ENCODE measurements around the gene PDIA5.

Gene PDIA5

DNA sequence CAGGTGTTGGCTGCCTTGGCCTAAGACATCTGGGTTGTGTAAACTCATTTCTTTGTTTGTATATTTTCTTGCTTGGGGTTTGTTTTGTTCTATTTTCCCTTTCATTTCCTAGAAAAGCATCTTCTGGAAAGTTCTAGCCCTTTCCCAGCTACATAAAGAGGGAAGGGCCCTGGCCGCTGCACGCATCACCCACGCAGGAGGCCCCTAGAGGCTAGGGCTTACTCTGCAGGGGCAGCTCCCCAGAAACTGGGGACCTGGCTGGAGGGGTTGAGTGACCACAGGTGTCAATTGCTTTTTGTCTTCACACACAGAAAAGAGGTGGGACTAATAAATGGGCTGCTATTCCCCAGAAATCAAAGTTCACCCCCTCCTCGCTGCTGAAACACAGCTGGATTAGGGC lies 52.6 kb downstream of the PDIA5 start:
- ATAC-seq = no peak
- DNase-seq = no peak

GRCh38 chr3:123119802-123120201 lies 53.0 kb downstream of the PDIA5 start:
- ATAC-seq (no peak), DNase-seq (no peak)

DNA sequence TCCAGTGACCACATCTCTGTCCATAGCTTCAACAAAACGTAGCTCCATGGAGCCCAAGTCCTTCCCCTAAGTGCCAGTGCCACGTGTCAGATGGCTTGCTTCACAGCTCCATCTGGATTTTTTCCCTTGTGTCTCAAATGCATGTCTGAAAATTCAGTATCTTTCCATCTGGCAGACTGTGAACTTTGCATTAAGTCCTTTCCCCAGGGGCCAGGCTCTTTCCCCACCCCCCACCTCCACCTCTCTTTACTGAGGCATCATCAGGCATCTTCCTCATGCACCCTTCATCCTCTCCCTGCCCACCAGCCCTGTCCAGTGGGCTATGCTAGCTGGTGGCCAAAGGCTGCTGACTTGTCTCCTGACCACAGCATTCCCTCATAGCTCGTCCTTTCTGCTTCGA lies 53.7 kb downstream of the PDIA5 start:
- DNase-seq (no peak), ATAC-seq (no peak)

DNA sequence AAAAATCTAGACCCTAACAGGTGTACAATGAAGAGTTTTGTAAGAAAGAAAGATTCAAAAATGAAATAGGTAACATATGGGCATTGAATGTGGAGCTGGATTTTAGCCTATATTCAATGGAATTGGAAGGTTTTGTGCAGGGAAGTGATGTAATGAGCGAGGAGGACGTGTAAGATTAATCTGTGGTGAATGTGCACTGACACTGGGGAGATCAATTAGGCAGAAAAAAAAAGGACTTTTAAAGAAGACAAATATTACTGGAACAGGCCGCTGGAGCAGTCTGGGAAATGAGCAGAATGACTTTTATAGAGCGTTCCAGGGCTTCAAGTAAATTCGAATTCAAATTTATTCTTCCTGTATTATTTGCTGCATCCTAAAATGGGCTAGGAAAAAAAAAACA lies 55.2 kb downstream of the PDIA5 start:
- DNase-seq = no peak
- no peak for ATAC-seq

DNA sequence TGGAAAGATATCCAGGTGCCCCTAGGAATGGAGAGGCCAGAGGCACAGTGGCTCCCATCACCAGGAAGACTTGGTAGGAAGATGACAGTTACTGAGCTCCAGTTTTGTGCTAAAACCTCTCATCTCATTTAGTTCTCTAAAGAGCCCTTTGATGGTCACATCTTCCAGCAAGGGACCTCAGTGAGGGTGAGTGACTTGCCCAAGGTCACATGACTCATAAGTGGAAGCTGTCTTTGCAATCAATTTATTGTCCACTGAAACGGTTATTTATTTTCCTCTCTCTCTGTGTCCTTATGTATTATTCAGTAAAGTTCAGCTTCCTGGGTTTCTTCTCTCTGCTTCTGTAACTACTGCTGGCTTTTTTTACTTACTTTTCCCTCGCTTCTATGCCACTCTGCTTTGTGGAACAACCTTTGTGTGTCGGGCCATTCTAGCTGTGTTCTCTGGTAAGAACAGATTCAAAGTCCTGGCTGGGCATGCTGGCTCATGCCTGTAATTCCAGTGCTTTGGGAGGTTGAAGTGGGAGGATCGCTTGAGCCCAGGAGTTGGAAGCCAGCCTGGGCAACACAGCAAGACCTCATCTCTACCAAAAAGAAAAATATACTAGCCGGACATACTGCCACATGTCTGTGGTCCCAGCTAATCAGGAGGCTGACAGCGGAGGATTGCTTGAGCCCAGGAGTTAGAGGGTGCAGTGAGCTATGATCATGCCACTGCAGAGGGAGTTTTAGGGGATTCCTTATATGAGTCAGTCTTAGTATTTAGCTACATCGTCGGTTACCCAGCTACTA lies 55.9 kb downstream of the PDIA5 start:
- DNase-seq = no peak
- no peak for ATAC-seq

DNA sequence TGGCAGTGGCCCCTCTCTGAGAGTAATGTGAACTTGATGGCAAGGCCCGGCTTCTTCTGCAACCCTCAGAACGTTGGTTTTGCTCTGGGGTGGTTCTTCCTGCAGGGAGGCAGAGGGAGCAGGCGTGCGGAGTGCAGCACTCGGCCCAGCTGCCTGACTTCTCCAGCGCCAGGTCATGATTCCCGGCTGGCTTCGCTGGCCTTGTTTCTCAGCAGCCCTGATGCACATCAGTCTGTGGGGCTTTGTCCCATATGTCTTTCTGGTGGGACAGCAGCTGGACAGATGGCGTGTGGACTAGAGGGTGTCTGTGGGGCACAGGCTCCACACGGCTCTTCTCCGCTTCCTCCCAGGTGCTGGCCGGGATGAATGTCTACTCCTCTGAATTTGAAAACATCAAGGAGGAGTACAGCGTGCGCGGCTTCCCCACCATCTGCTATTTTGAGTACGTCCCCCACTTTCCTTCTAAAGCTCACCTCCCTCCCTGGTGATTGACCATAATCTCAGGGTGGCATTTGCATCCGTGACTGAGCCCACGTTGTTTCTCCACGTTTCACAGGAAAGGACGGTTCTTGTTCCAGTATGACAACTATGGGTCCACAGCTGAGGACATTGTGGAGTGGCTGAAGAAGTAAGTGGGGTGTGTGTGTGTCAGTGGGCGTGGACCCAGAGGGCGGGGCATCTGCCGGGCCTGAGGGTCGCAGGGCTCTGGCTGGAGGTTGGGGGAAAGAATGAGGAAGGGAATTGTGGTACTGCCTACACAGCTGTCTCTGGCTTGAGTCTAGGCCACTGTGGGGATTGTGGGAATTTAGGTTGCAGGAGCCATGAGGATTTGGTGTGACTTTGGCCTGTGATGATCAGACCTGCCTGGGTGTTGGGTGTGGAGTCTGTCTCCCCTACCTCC lies 57.1 kb downstream of the PDIA5 start:
- ATAC-seq = no peak
- no peak for DNase-seq

DNA sequence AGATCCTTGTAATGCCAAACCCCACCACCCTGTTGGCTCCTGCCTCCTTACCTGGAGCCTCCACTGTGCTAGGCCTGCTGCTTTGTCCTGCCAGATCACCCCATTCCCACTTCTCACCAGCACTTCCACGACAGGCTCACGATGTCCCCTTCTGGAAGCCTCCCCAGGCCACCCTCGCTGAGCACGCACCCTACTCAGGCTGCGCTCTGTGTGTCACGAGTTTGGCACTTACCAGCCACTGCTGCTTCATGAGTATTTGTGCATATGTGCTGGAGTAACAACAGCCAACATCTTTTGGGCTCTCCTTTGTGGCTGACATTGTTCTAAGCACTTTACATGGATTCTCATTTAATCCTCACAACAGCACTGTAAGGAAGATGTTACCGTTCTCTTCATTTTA lies 58.1 kb downstream of the PDIA5 start:
- DNase-seq (no peak), ATAC-seq (no peak)

- no peak for ATAC-seq
- DNase-seq = no peak
These were observed 59.2 kb downstream of the PDIA5 start for GRCh38 chr3:123126031-123126430.

GRCh38 chr3:123126653-123127052 lies 59.8 kb downstream of the PDIA5 start:
- no peak for ATAC-seq
- no peak for DNase-seq

- ATAC-seq (no peak), DNase-seq (no peak)
These were observed 62.3 kb downstream of the PDIA5 start for GRCh38 chr3:123129092-123129491.

GRCh38 chr3:123129532-123129931 lies 62.7 kb downstream of the PDIA5 start:
- DNase-seq = no peak
- no peak for ATAC-seq

GRCh38 chr3:123130079-123130750 lies 63.4 kb downstream of the PDIA5 start:
- DNase-seq (no peak), ATAC-seq (peak; percentile 19)

GRCh38 chr3:123134671-123135070 lies 67.8 kb downstream of the PDIA5 start:
- ATAC-seq (no peak), DNase-seq (no peak)

DNA sequence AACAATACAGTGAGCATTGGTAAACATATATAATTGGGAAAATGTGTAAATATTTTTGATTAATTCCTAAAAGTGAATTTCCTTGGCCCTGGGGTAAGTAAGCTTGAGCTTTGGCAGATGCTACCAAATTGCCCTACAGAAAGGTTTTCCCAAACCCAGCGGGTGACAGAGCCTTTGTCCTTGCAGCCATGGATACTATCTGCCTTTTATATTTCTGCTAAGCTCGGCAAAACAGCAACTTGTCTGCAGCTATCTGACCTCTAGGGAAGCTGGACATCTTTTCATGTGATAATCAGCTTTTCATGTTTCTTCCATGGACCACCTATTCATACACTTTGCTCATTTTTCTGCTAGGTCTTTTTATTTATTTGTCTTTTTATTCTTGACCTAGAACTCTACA lies 70.2 kb downstream of the PDIA5 start:
- no peak for DNase-seq
- ATAC-seq = no peak

DNA sequence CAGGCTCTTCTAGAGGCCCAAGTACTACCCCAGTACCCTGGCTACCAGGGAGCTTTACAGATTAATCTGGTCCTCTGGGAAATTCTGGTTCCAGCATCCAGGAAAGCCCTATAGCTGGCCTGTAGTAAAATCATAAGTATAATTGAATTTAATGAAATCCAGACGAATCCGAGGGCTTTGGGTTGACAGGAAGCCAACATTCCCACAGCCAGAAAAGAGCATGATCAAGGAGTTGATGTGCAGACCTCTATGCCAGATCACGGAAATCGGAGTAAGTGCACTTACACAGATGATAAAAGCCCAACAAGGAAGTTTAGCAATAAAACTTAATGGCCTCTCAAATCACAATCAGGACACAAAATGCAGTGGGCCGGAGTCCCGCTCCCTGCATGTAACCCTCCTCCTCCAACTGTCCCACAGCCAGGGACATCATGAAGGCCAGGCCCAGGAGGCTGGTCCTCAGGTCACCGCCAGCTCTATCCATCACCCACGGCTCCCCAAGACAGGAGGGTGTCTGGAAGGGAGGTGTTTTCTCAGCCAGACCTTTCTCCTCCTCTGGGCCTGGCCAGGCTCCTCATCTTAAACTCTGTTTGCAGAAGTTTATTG lies 72.1 kb downstream of the PDIA5 start:
- DNase-seq = no peak
- ATAC-seq = no peak

GRCh38 chr3:123139522-123139921 lies 72.7 kb downstream of the PDIA5 start:
- ATAC-seq (no peak), DNase-seq (no peak)

DNA sequence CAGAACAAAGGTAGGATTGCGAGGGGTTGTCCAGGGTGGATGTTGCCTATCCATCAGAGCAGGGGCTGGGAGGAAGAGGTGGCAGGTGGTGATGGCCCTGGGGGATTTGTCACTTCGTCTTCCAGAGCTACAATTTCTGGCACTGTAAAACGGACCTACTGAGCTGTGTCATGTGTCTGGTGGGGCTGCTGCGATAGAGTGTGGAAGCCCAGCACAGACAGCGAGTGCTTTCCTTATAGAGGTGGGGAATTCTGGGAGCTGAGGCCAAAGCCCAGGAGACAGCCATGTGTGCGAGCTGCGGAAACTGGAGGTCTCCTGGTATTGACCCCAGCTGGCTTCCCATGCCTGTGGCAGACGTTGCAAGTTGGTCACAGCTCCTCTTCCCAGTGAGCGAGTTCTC lies 73.7 kb downstream of the PDIA5 start:
- ATAC-seq = no peak
- no peak for DNase-seq

DNA sequence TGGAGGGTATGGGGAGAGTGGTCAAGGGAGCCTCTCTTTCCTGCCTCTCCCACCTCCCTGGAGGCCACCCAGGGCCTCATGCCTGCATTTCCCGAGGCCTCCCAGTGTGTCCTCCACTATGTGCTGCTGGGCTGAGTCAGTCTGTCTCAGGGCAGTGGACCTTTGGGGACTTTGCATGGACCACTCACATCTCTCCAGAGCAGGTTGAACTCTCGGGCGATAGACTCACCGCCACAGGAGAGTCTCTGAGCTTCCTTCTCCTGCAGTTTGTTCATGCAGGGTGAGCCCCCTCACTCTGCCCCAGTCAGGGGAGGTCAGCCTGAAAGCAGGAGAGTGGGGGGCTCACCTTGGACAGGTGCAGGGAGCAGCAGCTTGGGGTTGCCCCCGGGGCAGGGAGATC lies 74.5 kb downstream of the PDIA5 start:
- ATAC-seq (no peak), DNase-seq (no peak)

DNA sequence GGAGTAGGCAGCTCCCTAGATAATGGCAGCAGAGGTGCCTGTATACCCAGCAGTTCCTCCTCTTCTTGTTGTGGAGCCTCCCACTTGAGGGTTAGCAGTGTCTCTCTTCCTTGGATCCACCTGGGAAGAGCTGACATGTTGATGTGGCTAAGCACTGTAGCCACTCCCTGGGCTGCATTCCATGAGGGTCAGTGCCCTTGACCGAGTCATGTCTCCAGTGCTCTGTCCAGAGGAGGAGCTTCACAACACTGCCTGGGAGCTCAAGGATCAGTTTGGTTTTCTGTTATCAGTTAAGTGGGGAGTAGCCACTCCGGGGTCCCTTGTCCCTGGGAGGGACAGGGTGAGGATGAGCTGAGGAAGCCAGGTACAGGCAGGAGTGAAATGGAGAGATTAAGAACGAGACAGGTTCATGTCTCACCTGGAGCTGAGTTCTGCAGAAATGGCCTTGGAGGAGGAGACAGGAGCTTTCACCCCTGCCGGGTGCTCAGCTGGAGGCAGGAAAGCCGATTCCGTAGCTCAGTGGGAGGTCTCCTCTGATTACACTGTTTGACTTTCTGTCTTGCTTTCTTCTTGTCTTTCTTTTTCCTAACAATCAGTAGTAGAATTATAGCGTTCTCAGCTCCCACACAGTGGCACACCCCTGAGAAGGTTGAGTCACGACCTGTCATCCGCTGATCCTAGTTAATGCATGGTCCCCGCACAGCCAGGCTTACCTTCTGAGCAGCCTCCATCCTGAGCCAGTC lies 77.0 kb downstream of the PDIA5 start:
- no peak for ATAC-seq
- no peak for DNase-seq

DNA sequence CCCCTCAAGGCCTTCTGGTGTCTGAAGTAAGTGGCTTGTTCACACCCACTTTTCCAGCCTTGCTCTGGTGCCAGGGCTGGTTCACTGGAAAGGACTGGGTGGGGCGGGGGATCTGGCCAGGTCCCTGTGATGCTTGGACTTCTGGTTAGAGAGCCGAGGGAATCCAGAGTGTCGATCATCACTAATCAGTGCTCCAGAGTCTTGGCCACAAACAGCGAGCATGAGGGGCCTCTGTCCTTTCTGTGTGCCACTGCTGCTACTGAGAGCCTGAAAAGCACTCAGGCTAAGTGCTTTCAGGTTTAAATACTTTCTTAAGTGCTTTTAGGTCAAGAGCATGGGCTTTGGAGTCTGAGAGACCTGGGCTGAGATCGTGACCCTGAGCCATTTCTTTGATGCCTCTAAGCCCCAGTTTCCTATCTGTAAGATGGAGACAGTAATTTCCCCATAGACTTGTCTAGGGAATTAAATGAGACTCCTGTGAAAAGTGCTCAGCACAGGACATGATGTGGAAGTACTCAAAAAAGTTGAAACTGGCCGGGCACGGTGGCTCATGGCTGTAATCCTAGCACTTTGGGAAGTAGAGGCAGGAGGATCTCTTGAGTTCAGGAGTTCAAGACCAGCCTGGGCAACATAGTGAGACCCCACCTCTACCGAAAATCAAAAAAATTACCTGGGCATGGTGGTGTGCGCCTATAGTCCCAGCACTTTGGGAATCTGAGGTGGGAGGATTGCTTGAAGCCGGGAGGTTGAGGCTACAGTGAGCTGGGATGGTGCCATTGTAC lies 81.1 kb downstream of the PDIA5 start:
- no peak for DNase-seq
- ATAC-seq = no peak

DNA sequence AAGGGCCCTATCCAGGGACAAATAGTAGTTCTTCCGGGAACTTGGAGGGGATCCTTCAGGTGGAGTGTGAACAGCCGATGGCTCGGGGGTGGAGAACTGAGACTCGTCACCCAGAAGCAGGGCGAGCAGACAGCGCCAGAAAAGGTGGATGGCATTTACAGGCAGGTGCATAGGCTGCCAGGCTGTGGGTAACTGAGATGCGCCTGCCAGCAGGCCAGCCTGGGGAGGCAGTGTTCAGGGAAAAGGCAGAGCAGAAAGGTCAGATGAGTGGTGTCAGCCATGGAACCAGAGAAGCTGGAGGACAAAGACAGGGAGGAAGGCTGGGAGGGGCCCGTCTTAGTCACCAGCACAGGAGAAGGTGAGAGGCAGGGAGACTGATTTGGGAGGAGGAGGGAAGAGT lies 81.9 kb downstream of the PDIA5 start:
- ATAC-seq (no peak), DNase-seq (no peak)

All from stimulated activated naive CD8-positive, alpha-beta T cell treated with anti-CD3 and anti-CD28 coated beads, Interleukin-15, Interleukin-2, amounts not matched to agents 100 U/mL and 50 U/mL, for 24 hours (primary cell).